ENCODE data around the gene KCNMB2.
"Not testable (repeated sequence)": the region's sequence is repeated elsewhere in the genome, so short reads cannot be mapped to it uniquely, and the experiment has no call there.

The KCNMB2 gene

GRCh38 chr3:178703268-178703975 is 167.2 kb downstream of the KCNMB2 start:
- peak; percentile 80 for DNase-seq (ENCODE audit: low read depth)

GRCh38 chr3:178705925-178706324 is 169.7 kb downstream of the KCNMB2 start:
- peak; percentile 58 for DNase-seq (ENCODE audit: low read depth)

GRCh38 chr3:178706411-178706810 is 170.2 kb downstream of the KCNMB2 start:
- DNase-seq (ENCODE audit: low read depth) = no peak

- DNase-seq (ENCODE audit: low read depth) = no peak
Observed at GRCh38 chr3:178707311-178708031, 171.2 kb downstream of the KCNMB2 start.

GRCh38 chr3:178709051-178709450 is 172.8 kb downstream of the KCNMB2 start:
- DNase-seq (ENCODE audit: low read depth) = no peak

GRCh38 chr3:178711753-178712152 is 175.5 kb downstream of the KCNMB2 start:
- DNase-seq (ENCODE audit: low read depth) = no peak

- no peak for DNase-seq (ENCODE audit: low read depth)
Observed at GRCh38 chr3:178712247-178712646, 176.0 kb downstream of the KCNMB2 start.

GRCh38 chr3:178714925-178715832 is 178.9 kb downstream of the KCNMB2 start:
- peak; percentile 13 for DNase-seq (ENCODE audit: low read depth)

GRCh38 chr3:178718995-178719635 is 182.9 kb downstream of the KCNMB2 start:
- peak; percentile 46 for DNase-seq (ENCODE audit: low read depth)

- DNase-seq (ENCODE audit: low read depth) = no peak
Observed at GRCh38 chr3:178732824-178733223, 196.6 kb downstream of the KCNMB2 start.

- no peak for DNase-seq (ENCODE audit: low read depth)
Observed at GRCh38 chr3:178735032-178735674, 198.9 kb downstream of the KCNMB2 start.

- no peak for DNase-seq (ENCODE audit: low read depth)
Observed at GRCh38 chr3:178736300-178736699, 200.1 kb downstream of the KCNMB2 start.

- DNase-seq (ENCODE audit: low read depth) = no peak
Observed at GRCh38 chr3:178739720-178740119, 203.5 kb downstream of the KCNMB2 start.

GRCh38 chr3:178741020-178741419 is 204.8 kb downstream of the KCNMB2 start:
- DNase-seq (ENCODE audit: low read depth) = no peak

GRCh38 chr3:178743297-178743696 is 207.1 kb downstream of the KCNMB2 start:
- DNase-seq (ENCODE audit: low read depth) = no peak

GRCh38 chr3:178745861-178746655 is 209.8 kb downstream of the KCNMB2 start:
- not testable (repeated sequence) for DNase-seq (ENCODE audit: low read depth)

- DNase-seq (ENCODE audit: low read depth) = no peak
Observed at GRCh38 chr3:178748874-178749273, 212.6 kb downstream of the KCNMB2 start.

- no peak for DNase-seq (ENCODE audit: low read depth)
Observed at GRCh38 chr3:178749471-178749870, 213.2 kb downstream of the KCNMB2 start.

- DNase-seq (ENCODE audit: low read depth) = no peak
Observed at GRCh38 chr3:178750639-178751300, 214.5 kb downstream of the KCNMB2 start.

- DNase-seq (ENCODE audit: low read depth) = no peak
Observed at GRCh38 chr3:178752843-178753242, 216.6 kb downstream of the KCNMB2 start.

Data from fibroblast of gingiva (primary cell).